Caco-2 (cell line): ENCODE results near the gene TMCC2. TPM values are rescaled to one million over a fixed set of nuclear protein-coding genes. Genes with fewer than 3 reads are reported as not detected.

Experiments
- BruUV-seq: library from RNA; stranded (reverse); fragments of 400-500 nt; replicated peaks from 2 replicates; lab custom pipeline; 2021; lab: Mats Ljungman, UMichigan
- CTCF ChIA-PET: fragments of 300-600 bp; sonication (Branson Sonifier 250); formaldehyde crosslinking; loops from one replicate; lab custom pipeline; 2022; ENCODE audit warnings: antibody characterized with exemption; lab: Charles Lee
- POLR2A ChIA-PET: fragments of 300-600 bp; sonication (Branson Sonifier 250); formaldehyde crosslinking; loops from one replicate; lab custom pipeline; 2022; ENCODE audit warnings: antibody characterized with exemption; lab: Charles Lee
- DNase-seq, 2 experiments: peaks; one replicate each; pipeline versions ENCODE4 v3.0.0 to v3.0.0-alpha.2; 2020 to 2022
- H3K27me3 ChIP-seq: replicated peaks from 2 replicates; pipeline ENCODE4 v1.6.0; 2011; ENCODE audit warnings: low read length; ENCODE audit not compliant: control insufficient read depth, insufficient read depth
- H3K36me3 ChIP-seq: 2 replicates; pipeline ENCODE4 v1.5.1; 2011; ENCODE audit warnings: low read length; ENCODE audit not compliant: control insufficient read depth, insufficient read depth
- H3K4me1 ChIP-seq: fragments of 250-450 bp; sonication (Bioruptor Pico); 2 replicates; pipeline ENCODE4 v1.5.1; 2020; ENCODE audit warnings: mild to moderate bottlenecking
- H3K4me3 ChIP-seq: 2 replicates; pipeline ENCODE4 v1.5.1; 2011; ENCODE audit warnings: low read depth, mild to moderate bottlenecking, control low read depth, low read length
- H3K9me3 ChIP-seq: fragments of 250-450 bp; sonication (Bioruptor Pico); 2 replicates; pipeline ENCODE4 v1.5.1; 2020; ENCODE audit warnings: mild to moderate bottlenecking, moderate library complexity
- H3K27ac Mint-ChIP-seq: one replicate; pipeline ENCODE4 v1.8.0; 2022; ENCODE audit warnings: mixed read lengths; ENCODE audit not compliant: unreplicated experiment
- H3K27me3 Mint-ChIP-seq: one replicate; pipeline ENCODE4 v1.8.0; 2022; ENCODE audit warnings: mixed read lengths; ENCODE audit not compliant: insufficient read depth, unreplicated experiment
- H3K36me3 Mint-ChIP-seq: one replicate; pipeline ENCODE4 v1.8.0; 2022; ENCODE audit warnings: mild to moderate bottlenecking, mixed read lengths; ENCODE audit not compliant: insufficient read depth, unreplicated experiment
- H3K4me1 Mint-ChIP-seq: one replicate; pipeline ENCODE4 v1.8.0; 2022; ENCODE audit warnings: low read depth, mixed read lengths; ENCODE audit not compliant: unreplicated experiment
- H3K4me3 Mint-ChIP-seq: one replicate; pipeline ENCODE4 v1.8.0; 2022; ENCODE audit warnings: mild to moderate bottlenecking, moderate library complexity, mixed read lengths; ENCODE audit not compliant: unreplicated experiment
- H3K9me3 Mint-ChIP-seq: one replicate; pipeline ENCODE4 v1.8.0; 2022; ENCODE audit warnings: mixed read lengths; ENCODE audit not compliant: unreplicated experiment
- intact Hi-C: fragments of 100-400 bp; cut with micrococcal nuclease; formaldehyde crosslinking; loops from one replicate; pipeline ENCODE4 v1.10.0; 2022; ENCODE audit not compliant: unreplicated experiment
- total RNA-seq: library from RNA; stranded (reverse); gene quantifications from 2 replicates; pipeline ENCODE4 v1.2.3, GENCODE V29; 2022
- TF ChIP-seq, protein P1 (sequence below), 2 experiments: fragments of 200-600 bp in 1 of 2; IDR thresholded peaks; 1 replicate in 1 of 2; 2 replicates in 1 of 2; pipeline versions ENCODE4 v1.5.1 to v1.8.0; 2011 to 2022; ENCODE audit warnings: antibody characterized with exemption in 1 of 2, control low read depth in 1 of 2, inconsistent platforms in 1 of 2, low read depth in 1 of 2, low read length in 1 of 2, mild to moderate bottlenecking in 1 of 2, moderate library complexity in 1 of 2; ENCODE audit not compliant: insufficient read depth in 1 of 2, severe bottlenecking in 1 of 2, unreplicated experiment in 1 of 2

TMCC2 gene
- total RNA-seq, 1 experiment from 2014 or later, result 0.91 TPM

DNA sequence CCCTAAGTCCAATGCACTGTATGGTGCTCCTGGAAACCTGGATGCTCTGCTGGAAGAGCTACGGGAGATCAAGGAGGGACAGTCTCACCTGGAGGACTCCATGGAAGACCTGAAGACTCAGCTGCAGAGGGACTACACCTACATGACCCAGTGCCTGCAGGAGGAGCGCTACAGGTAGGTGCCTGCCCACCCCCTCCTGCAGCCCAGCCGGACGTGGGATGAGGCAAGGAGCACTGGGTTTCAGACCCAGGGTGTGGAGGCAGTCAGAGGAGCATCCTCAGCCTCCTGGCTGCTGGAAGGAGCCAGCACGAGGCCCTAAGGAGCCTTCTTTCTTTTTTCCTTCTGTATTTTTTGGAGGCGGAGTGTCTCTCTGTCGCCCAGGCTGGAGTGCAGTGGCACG, 42.0 kb downstream of the TMCC2 start:
- no peak overlapping the region for H3K27ac Mint-ChIP-seq
- no TSS peak for BruUV-seq
- no peak overlapping the region for H3K4me3 ChIP-seq
- peaks cover 27% of the 10 kb centered on the region for H3K4me1 ChIP-seq
- H3K9me3 Mint-ChIP-seq, result no peaks in the 10 kb centered on the region
- ChIA-PET CTCF (interaction anchor here (1.1 kb wide), 1 partner anchor 85 kb away, joined by 4 read pairs; no protein-coding TSS in a partner anchor), POLR2A (no interaction called here)
- no peaks in the 10 kb centered on the region for H3K27me3 Mint-ChIP-seq
- H3K36me3 Mint-ChIP-seq, result no peaks in the 10 kb centered on the region
- H3K9me3 ChIP-seq, result no peaks in the 10 kb centered on the region
- H3K4me1 Mint-ChIP-seq, result peaks cover 17% of the 10 kb centered on the region
- intact Hi-C loops, result loop anchor here (10.0 kb wide), 1 partner anchor 215 kb away; no protein-coding TSS in a partner anchor
- no peak for DNase-seq
- no peak overlapping the region for H3K4me3 Mint-ChIP-seq
- H3K36me3 ChIP-seq, result no peaks in the 10 kb centered on the region
- no peaks in the 10 kb centered on the region for H3K27me3 ChIP-seq
- TF ChIP-seq, protein P1, sequence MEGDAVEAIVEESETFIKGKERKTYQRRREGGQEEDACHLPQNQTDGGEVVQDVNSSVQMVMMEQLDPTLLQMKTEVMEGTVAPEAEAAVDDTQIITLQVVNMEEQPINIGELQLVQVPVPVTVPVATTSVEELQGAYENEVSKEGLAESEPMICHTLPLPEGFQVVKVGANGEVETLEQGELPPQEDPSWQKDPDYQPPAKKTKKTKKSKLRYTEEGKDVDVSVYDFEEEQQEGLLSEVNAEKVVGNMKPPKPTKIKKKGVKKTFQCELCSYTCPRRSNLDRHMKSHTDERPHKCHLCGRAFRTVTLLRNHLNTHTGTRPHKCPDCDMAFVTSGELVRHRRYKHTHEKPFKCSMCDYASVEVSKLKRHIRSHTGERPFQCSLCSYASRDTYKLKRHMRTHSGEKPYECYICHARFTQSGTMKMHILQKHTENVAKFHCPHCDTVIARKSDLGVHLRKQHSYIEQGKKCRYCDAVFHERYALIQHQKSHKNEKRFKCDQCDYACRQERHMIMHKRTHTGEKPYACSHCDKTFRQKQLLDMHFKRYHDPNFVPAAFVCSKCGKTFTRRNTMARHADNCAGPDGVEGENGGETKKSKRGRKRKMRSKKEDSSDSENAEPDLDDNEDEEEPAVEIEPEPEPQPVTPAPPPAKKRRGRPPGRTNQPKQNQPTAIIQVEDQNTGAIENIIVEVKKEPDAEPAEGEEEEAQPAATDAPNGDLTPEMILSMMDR (IDR thresholded peaks at IDR 0.05; ENCODE audit: insufficient read depth in 1 of 2, low read depth in 1 of 2, low read length in 1 of 2, severe bottlenecking in 1 of 2, unreplicated experiment in 1 of 2), result no peak

DNA sequence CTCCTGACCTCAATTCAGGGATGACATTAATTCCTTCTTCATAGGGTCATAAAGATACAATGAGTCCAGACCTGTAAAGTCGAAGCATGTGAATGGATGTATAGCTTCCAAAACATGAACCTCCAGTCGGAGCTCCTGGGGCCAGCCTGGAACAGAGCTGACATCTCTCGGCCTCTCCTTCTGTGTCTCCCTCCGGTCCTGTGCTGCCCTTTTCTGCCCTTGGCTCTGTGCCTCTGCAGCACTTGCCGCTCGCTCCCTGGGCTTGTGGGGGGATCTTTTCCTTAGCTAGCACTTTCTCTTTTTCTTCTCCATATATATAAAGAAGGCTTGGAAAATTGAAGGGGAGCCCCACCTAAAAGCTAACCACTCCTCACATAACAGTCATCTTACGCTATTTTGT, 42.5 kb downstream of the TMCC2 start:
- Mint-ChIP-seq H3K4me1 (peaks cover 17% of the 10 kb centered on the region), H3K36me3 (no peaks in the 10 kb centered on the region), H3K9me3 (no peaks in the 10 kb centered on the region), H3K27ac (no peak overlapping the region), H3K4me3 (no peak overlapping the region), H3K27me3 (no peaks in the 10 kb centered on the region)
- ChIA-PET POLR2A (interaction anchor here (1.0 kb wide), 1 partner anchor 55 kb away, joined by 6 read pairs; no protein-coding TSS in a partner anchor), CTCF (interaction anchor here (1.0 to 5.7 kb wide), 7 partner anchors 14 to 84 kb away, joined by 3 to 341 read pairs (median 7); partner anchors contain the start of gene NUAK2)
- peaks cover 32% of the 10 kb centered on the region for H3K4me1 ChIP-seq
- no peak for DNase-seq
- no TSS peak for BruUV-seq
- H3K27me3 ChIP-seq, result no peaks in the 10 kb centered on the region
- no peak overlapping the region for H3K4me3 ChIP-seq
- TF ChIP-seq, protein P1 (IDR thresholded peaks at IDR 0.05; ENCODE audit: insufficient read depth in 1 of 2, low read depth in 1 of 2, low read length in 1 of 2, severe bottlenecking in 1 of 2, unreplicated experiment in 1 of 2), result no peak
- H3K9me3 ChIP-seq, result no peaks in the 10 kb centered on the region
- H3K36me3 ChIP-seq, result no peaks in the 10 kb centered on the region
- intact Hi-C loops, result loop anchor here (10.0 kb wide), 1 partner anchor 215 kb away; no protein-coding TSS in a partner anchor

DNA sequence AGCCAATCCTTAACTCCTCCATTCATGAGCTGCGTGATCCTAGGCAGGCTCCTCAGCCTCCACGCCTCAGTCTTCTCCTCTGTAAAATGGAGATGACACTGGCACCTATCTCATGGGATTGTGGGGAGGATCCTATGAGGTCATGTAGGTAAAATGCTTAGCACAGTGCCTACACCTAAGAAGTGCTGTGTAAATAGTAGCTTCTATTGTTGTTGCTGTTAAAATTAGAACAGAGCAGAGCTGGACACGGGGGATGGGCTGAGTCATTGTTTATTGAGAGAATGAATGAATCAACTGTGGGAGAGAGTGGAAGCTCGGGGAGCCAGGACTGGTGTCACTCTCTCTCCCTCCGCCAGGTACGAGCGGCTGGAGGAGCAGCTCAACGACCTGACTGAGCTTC, 43.0 kb downstream of the TMCC2 start:
- Histone ChIP-seq H3K4me1 (peaks cover 34% of the 10 kb centered on the region), H3K36me3 (no peaks in the 10 kb centered on the region), H3K27me3 (no peaks in the 10 kb centered on the region), H3K9me3 (no peaks in the 10 kb centered on the region), H3K4me3 (no peak overlapping the region)
- H3K9me3 Mint-ChIP-seq, result no peaks in the 10 kb centered on the region
- no peaks in the 10 kb centered on the region for H3K27me3 Mint-ChIP-seq
- no peak for DNase-seq
- H3K36me3 Mint-ChIP-seq, result no peaks in the 10 kb centered on the region
- CTCF ChIA-PET, result interaction anchor here (0.7 to 5.7 kb wide), 12 partner anchors 14 to 215 kb away, joined by 3 to 341 read pairs (median 4); partner anchors contain the start of gene NUAK2
- H3K4me3 Mint-ChIP-seq, result no peak overlapping the region
- BruUV-seq, result no TSS peak
- TF ChIP-seq, protein P1 (IDR thresholded peaks at IDR 0.05; ENCODE audit: insufficient read depth in 1 of 2, low read depth in 1 of 2, low read length in 1 of 2, severe bottlenecking in 1 of 2, unreplicated experiment in 1 of 2), result no peak
- POLR2A ChIA-PET, result interaction anchor here (1.0 kb wide), 1 partner anchor 54 kb away, joined by 6 read pairs; no protein-coding TSS in a partner anchor
- intact Hi-C loops, result loop anchor here (10.0 kb wide), 1 partner anchor 214 kb away; no protein-coding TSS in a partner anchor
- peak overlapping the region; percentile 20 for H3K27ac Mint-ChIP-seq
- H3K4me1 Mint-ChIP-seq, result peaks cover 17% of the 10 kb centered on the region
